ENCODE measurements around the gene EIF2AK2.

EIF2AK2 gene

DNA sequence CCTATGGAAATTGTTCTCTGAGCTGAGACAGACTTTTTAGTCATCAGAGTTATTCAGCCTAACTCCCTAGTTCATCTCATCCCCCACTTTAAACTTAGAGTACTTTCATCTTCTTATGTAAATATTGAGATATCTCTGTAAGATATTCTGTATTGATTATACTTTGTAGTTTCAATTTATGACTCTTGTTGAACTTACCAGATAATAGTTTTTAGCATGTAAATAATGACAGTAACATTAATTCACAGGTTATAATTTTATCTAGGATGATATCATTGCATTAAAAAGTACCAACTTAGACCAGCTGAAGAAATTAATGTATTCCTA, 14.8 kb upstream of the EIF2AK2 start:
- DNase-seq (ENCODE audit: low read depth, low spot score) = no peak

GRCh38 chr2:37168217-37168981, 11.6 kb upstream of the EIF2AK2 start:
- DNase-seq (ENCODE audit: low read depth, low spot score) = no peak

DNA sequence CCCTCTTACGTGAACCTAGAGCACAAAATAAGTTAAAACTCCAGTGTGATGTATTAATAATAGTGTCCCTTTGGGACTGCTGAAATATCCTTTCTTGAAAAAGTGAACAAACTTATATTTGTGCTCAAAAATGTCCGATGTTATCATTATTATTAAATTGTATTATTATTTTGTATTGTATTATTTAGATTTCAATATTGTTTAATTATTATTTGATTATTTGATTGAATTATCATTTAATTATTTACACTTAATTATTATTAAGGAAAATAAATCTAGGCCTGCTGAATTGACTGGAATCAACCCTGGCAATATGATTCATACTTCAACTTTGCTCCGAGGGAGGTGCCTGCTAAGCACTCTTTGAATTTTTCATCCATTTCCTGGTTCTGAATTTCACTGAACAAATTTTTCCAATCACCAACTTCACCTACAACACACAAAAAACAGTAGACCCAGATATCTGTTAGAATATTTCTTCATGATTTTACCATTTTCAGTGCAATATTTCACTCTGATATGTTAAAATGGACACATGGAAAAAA, 10.9 kb upstream of the EIF2AK2 start:
- DNase-seq (ENCODE audit: low read depth, low spot score) = no peak

DNA sequence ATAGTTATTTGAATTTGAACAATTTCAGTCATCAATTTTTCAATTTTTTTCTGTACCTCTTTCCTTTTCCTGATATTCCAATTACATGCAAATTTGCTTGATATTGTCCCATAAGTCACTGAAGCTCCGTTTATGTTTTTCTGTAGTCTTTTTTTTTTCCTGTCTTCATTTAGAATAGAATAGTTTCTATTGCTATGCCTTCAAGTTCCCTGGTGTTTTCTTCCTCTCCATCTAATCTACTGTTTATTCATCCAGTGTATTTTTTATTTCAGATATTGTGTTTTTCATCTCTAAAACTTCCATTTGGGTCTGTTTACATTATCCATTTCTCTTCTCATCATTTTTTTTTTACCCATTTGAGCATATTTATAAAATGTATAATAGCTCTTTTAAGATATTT, 8.0 kb upstream of the EIF2AK2 start:
- no peak for DNase-seq (ENCODE audit: low read depth, low spot score)

DNA sequence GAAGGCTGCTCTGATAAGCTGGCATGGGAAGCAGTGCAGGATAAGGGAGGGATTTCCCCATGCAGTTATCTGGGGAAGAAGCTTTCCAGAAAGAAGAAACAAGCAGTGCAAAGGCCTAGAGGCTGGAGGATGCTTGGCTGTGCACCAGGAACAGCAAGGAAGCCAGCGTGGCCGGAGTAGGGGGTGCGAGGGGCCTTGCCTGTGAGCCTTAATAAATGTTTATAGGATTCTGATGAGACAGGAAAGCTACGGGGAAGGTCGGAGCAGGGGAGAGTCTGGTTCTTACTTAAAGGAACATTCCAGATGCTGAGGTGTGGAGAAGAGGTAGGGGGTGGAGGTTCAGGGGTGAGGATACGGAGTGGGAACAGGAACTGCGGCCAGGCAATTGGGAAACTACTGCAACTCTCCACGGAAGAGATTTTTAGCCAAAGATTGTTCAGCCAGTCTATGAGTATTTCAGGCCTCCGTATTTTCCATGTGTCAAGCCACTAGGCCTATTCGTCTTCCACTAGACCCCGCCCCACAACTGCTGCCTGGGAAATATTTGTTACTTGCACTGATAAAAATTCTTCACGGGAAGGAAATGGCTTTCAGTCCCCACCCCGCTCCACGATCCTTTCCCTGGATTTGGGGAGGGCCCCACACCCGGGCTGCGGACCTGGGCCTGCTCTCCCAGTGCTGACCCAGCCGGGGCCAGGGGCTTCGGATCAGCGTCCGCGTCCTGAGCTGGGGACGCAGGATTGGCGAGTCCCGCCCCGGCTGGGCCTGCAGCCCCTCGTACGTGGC, 516 bp downstream of the EIF2AK2 start:
- DNase-seq (ENCODE audit: low read depth, low spot score) = no peak

GRCh38 chr2:37154785-37155184, 2.0 kb downstream of the EIF2AK2 start:
- DNase-seq (ENCODE audit: low read depth, low spot score) = no peak

DNA sequence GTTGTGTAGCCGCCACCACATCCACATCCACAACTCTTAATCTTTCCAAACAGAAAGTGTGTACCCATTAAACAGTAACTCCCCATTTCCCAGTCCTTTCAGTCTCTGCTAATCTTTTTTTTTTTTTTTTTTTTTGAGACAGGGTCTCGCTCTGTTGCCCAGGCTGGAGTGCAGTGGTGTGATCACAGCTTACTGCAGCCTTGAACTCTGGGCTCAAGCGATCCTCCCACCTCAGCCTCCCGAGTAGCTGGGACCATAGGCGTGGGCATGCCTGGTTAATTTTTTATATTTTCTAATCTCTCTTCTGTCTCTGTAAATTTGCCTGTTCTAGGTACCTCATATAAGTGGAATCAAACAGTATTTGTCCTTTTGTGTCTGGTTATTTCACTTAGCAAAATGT, 3.6 kb downstream of the EIF2AK2 start:
- no peak for DNase-seq (ENCODE audit: low read depth, low spot score)

- DNase-seq (ENCODE audit: low read depth, low spot score) = no peak
These were observed 7.0 kb downstream of the EIF2AK2 start for GRCh38 chr2:37149626-37150322.

DNA sequence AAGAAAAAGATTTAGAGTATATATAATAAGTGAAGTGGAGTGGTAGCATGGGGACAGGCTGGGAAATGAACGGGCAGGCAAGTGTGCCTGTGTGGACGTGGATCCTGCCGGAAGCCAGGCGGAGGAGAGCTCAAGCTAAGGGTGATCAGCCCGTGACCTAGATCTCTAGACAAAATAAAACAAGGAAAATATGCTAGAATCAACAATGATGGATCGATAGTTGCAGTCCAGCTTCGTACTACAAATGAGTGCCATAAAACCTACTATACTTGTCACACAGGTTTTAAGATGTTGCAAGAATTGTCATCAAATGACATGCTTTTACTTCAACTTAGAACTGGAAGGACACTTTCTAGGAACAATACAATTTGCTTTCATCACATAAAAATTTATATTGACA, 8.5 kb downstream of the EIF2AK2 start:
- no peak for DNase-seq (ENCODE audit: low read depth, low spot score)

- DNase-seq (ENCODE audit: low read depth, low spot score) = no peak
These were observed 10.7 kb downstream of the EIF2AK2 start for GRCh38 chr2:37146062-37146461.

DNA sequence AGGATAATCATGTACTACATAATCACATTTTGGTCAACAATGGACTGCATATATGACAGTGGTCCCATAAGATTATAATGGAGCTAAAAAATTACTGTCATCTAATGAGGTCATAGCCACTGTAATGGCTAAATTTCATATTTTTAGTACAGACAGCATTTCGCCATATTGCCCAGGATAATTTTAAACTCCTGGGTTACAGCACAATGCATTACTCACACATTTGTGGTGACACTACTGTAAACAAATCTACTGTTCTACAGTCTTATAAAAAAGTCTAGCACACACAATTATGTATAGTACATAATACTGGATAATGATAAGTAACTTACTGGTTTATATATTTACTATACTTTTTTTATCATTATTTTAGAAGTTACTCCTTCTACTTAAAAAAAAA, 12.8 kb downstream of the EIF2AK2 start:
- DNase-seq (ENCODE audit: low read depth, low spot score) = no peak

DNA sequence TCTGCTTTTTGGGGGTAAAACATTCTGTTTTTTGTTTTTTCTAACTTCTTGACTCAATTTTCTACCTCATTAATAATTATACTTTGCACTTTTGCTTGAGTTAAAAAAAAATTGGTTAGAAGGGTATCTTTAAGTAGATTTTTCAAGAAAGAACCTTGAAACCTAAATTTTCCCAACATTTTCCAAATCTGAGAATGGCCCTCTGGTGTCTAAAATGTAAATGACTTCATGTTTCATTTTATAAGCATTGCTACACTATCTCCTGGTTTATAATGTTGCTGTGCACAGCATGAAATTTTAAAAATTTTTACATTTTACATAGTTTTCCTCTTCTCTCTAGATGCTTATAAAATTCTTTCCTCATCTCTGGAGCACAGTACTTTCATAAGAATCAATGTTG, 14.2 kb downstream of the EIF2AK2 start:
- no peak for DNase-seq (ENCODE audit: low read depth, low spot score)

DNA sequence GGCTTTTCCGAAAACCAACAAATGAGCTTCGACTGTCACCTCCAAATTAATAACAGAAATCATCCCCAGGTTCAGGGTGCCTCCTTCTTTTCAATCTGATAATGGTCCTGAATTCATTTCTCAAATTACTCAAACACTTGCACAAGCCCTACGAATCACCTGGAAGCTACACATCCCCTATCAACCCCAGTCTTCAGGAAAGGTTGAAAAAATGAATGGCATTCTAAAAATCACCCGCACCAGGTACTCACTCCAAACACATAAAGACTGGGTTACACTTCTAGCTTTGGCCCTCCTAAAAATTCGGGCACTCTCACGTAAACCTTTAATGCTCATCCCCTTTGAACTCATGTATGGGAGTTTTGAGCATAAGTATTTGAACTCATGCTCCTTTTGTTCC, 23.9 kb downstream of the EIF2AK2 start:
- DNase-seq (ENCODE audit: low read depth, low spot score) = no peak

DNA sequence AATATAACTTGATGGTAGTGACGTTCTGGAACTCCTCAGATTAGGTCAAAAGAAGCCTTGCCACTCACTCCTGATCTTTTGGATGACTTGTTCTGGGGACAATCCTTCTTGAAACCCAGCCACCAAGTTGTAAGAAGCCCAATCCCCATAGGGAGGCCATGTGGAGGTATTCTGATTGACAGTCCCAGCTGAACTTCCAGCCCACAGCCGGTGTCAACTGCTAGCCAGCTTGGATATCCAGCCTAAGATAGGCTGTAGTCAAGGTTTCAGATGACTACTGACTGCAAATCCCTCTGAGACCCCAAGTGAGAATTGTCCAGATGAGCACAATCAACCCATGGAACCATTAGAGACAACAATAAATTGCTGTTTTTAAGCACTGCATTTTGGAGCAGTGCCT, 31.4 kb downstream of the EIF2AK2 start:
- no peak for DNase-seq (ENCODE audit: low read depth, low spot score)

DNA sequence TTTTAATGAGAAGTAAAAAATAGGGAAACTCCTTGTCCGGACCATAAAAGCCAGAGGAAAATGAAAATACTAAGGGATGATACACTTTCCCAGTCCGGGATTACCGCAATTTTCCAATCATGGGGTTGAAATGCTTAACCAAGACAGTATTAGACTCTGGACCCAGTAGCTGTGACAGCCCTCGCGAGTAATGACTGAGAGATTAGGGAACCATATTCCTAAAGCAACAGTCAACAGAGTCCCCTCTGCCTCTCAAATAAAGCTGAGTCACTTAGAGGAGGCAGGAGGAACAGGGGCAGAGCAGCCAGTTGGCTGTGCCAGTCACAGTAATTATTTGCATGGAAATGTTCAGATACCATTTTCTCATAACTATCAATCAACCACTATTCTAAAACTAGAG, 37.6 kb downstream of the EIF2AK2 start:
- no peak for DNase-seq (ENCODE audit: low read depth, low spot score)

DNA sequence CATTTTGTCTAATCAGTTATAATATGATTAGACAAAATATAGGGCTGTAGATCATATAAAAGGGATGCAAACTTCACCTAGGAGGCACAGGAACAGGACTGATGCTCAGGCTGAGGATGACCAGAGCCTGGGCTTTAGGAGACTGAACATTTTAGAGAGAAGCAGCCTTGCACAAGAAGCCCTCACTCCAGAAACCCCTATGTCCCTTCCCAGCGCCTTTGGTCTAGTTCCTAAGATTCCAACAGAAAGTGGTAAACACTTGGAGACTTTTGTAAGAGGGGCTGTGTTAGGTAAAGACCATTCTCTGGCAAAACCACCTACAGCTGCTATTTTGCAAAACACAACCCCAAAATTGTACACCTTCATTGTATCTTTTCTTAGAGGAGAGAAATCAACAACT, 39.2 kb downstream of the EIF2AK2 start:
- DNase-seq (ENCODE audit: low read depth, low spot score) = no peak

DNA sequence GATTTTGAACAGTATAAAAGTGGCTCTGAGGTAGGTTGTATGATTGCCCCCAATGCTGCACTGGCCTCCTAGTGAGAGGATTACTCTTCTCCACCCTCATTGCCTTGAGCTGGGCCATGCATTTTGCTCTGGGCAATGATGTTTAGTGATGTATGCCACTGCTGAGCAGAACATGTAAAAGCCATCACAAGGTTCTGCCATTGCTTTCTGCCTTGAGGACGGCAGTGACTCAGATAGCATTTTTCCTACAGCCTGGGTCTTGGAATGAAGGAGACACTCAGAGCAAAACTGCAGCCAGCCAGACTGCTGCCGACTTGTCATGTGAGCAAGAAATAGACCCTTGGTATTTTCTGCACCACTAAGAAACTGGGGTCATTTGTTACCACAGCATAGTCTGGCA, 44.8 kb downstream of the EIF2AK2 start:
- no peak for DNase-seq (ENCODE audit: low read depth, low spot score)

DNA sequence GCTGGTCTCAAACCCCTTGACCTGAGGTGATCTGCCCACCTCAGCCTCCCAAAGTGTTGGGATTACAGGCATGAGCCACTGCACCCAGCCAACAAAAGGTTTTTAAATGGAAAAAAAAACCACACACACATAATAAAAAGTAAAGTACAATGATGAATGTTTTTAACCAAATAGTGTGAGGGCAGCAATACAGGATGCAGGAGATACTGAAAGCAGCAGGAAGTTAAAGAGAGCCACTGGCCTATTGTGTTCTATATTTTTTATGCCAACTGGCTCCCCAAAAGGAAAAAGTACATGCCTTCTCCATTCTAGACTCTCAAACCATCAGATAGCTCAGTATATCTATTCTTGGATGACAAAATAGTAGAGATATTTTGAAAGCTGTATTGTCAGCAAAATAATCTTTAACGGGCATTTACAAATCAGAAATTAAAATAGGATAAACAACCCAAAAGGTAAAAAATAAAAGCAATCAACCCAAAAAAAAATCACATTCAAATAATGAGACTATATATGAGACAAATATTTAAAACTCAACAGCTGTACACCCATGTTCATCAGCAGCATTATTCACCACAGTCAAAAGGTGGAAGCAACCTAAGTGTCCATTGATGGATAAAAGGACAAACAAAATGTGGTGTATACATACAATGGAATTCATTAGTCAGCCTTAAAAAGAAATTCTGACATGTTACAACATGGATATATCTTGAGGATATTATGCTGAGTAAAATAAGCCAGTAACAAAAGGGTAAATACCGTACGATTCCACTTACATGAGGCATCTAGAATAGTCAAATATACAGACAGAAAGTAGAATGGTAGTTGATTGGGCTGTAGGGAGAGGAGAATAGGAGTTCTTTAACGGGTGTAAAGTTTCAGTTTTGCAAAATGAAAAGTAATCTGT, 46.2 kb downstream of the EIF2AK2 start:
- DNase-seq (ENCODE audit: low read depth, low spot score) = no peak

DNA sequence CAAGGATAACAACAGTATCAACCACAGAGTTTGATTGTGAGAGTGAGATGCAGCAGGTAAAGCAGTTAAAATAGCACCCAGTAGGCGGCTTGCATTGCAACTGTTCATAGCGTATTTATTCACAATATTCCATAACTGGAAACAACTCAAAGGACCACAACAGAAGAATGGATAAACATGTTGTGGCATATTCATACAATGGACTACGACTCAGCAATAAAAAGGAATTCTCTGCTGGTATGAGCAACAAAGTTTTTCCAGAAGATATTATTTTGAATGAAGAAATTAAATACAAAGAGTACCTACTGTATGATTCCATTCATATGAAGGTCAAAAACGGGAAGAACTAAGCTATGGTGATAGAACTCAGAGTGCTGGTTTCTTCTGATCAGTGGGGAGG, 47.3 kb downstream of the EIF2AK2 start:
- DNase-seq (ENCODE audit: low read depth, low spot score) = no peak

GRCh38 chr2:37105150-37105549, 51.6 kb downstream of the EIF2AK2 start:
- no peak for DNase-seq (ENCODE audit: low read depth, low spot score)

GRCh38 chr2:37104178-37104577, 52.6 kb downstream of the EIF2AK2 start:
- DNase-seq (ENCODE audit: low read depth, low spot score) = no peak
